Activated CD4-positive, alpha-beta T cell treated with anti-CD3 and anti-CD28 coated beads, Interleukin-10, Interleukin-2, amounts not matched to agents 100 ng/mL and 50 ng/mL, durations not matched to agents 16 hours and 8 hours (primary cell): ENCODE data around the gene CCT8L2.
"Not testable (repeated sequence)": the region's sequence is repeated elsewhere in the genome, so short reads cannot be mapped to it uniquely, and the experiment has no call there.

Experiments
- DNase-seq: peaks from one replicate; pipeline ENCODE4 v3.0.0-alpha.2; 2020

CCT8L2 gene

GRCh38 chr22:16557511-16557910, 35.1 kb downstream of the CCT8L2 start:
- DNase-seq, result not testable (repeated sequence)

- DNase-seq, result not testable (repeated sequence)
Measured at GRCh38 chr22:16555077-16555994, 37.3 kb downstream of the CCT8L2 start.

GRCh38 chr22:16543310-16543709, 49.3 kb downstream of the CCT8L2 start:
- not testable (repeated sequence) for DNase-seq
